ENCODE data around the gene UCHL3.

Gene UCHL3

GRCh38 chr13:75579529-75579928 is 29.9 kb downstream of the UCHL3 start:
- H3K27ac Mint-ChIP-seq: no peak overlapping the region
- peaks cover 35% of the 10 kb centered on the region for H3K36me3 Mint-ChIP-seq (ENCODE audit: low read depth)
- no peak for TF ChIP-seq CTCF (IDR thresholded peaks at IDR 0.05; ENCODE audit: unreplicated experiment in 3 of 3)
- H3K9me3 Mint-ChIP-seq: peaks cover 12% of the 10 kb centered on the region
- H3K4me3 Mint-ChIP-seq: no peak overlapping the region
- H3K4me1 Mint-ChIP-seq: no peaks in the 10 kb centered on the region
- no peaks in the 10 kb centered on the region for H3K27me3 Mint-ChIP-seq (ENCODE audit: low read depth)

- Mint-ChIP-seq H3K36me3 (ENCODE audit: low read depth) (peaks cover 36% of the 10 kb centered on the region), H3K27ac (no peak overlapping the region), H3K4me1 (no peaks in the 10 kb centered on the region), H3K9me3 (peaks cover 19% of the 10 kb centered on the region), H3K27me3 (ENCODE audit: low read depth) (no peaks in the 10 kb centered on the region), H3K4me3 (no peak overlapping the region)
- no peak for TF ChIP-seq CTCF (IDR thresholded peaks at IDR 0.05; ENCODE audit: unreplicated experiment in 3 of 3)
Measured at GRCh38 chr13:75581874-75582640, 32.5 kb downstream of the UCHL3 start.

GRCh38 chr13:75583091-75583490 is 33.5 kb downstream of the UCHL3 start:
- H3K4me3 Mint-ChIP-seq: no peak overlapping the region
- no peak for TF ChIP-seq CTCF (IDR thresholded peaks at IDR 0.05; ENCODE audit: unreplicated experiment in 3 of 3)
- H3K36me3 Mint-ChIP-seq (ENCODE audit: low read depth): peaks cover 39% of the 10 kb centered on the region
- H3K27me3 Mint-ChIP-seq (ENCODE audit: low read depth): no peaks in the 10 kb centered on the region
- H3K27ac Mint-ChIP-seq: no peak overlapping the region
- no peaks in the 10 kb centered on the region for H3K4me1 Mint-ChIP-seq
- peaks cover 19% of the 10 kb centered on the region for H3K9me3 Mint-ChIP-seq

- no peaks in the 10 kb centered on the region for H3K4me1 Mint-ChIP-seq
- no peaks in the 10 kb centered on the region for H3K27me3 Mint-ChIP-seq (ENCODE audit: low read depth)
- TF ChIP-seq CTCF (IDR thresholded peaks at IDR 0.05; ENCODE audit: unreplicated experiment in 3 of 3): no peak
- peaks cover 46% of the 10 kb centered on the region for H3K36me3 Mint-ChIP-seq (ENCODE audit: low read depth)
- peaks cover 19% of the 10 kb centered on the region for H3K9me3 Mint-ChIP-seq
- H3K4me3 Mint-ChIP-seq: no peak overlapping the region
- H3K27ac Mint-ChIP-seq: no peak overlapping the region
Measured at GRCh38 chr13:75585153-75585552, 35.6 kb downstream of the UCHL3 start.

- H3K4me3 Mint-ChIP-seq: no peak overlapping the region
- peaks cover 49% of the 10 kb centered on the region for H3K36me3 Mint-ChIP-seq (ENCODE audit: low read depth)
- H3K4me1 Mint-ChIP-seq: no peaks in the 10 kb centered on the region
- no peak overlapping the region for H3K27ac Mint-ChIP-seq
- peaks cover 19% of the 10 kb centered on the region for H3K9me3 Mint-ChIP-seq
- H3K27me3 Mint-ChIP-seq (ENCODE audit: low read depth): no peaks in the 10 kb centered on the region
- no peak for TF ChIP-seq CTCF (IDR thresholded peaks at IDR 0.05; ENCODE audit: unreplicated experiment in 3 of 3)
Measured at GRCh38 chr13:75587679-75588078, 38.1 kb downstream of the UCHL3 start.

GRCh38 chr13:75596657-75597182 is 47.1 kb downstream of the UCHL3 start:
- Mint-ChIP-seq H3K27me3 (ENCODE audit: low read depth) (no peaks in the 10 kb centered on the region), H3K9me3 (no peaks in the 10 kb centered on the region)
- no peak for TF ChIP-seq CTCF (IDR thresholded peaks at IDR 0.05; ENCODE audit: unreplicated experiment in 3 of 3)

More at GRCh38 chr13:75596657-75597182, 47.1 kb downstream of the UCHL3 start:
- peaks cover 19% of the 10 kb centered on the region for H3K36me3 Mint-ChIP-seq (ENCODE audit: low read depth)
- H3K4me1 Mint-ChIP-seq: peaks cover 27% of the 10 kb centered on the region
- H3K27ac Mint-ChIP-seq: peak overlapping the region; percentile 70 to 76 (median 71)
- no peak overlapping the region for H3K4me3 Mint-ChIP-seq

All from nephron (organoid).